Liver (tissue), 3 donors: ENCODE data around the gene MMP28.

ENCODE experiments used
- ATF3 ChIP-seq: IDR thresholded peaks from 2 replicates; pipeline ENCODE4 v1.6.1; 2016; ENCODE audit warnings: antibody characterized with exemption
- CTCF ChIP-seq: fragments of 150-350 bp; IDR thresholded peaks from 2 replicates; pipeline ENCODE4 v1.5.1; 2017; ENCODE audit warnings: improper control_type of control experiment, low read depth, low read length; ENCODE audit not compliant: missing input control
- FOXA1 ChIP-seq: IDR thresholded peaks from 2 replicates; pipeline ENCODE4 v1.6.1; 2016; ENCODE audit warnings: antibody characterized with exemption
- GABPA ChIP-seq, 2 donors: IDR thresholded peaks in 1 of 2; conservative IDR thresholded peaks in 1 of 2; 2 replicates each; pipeline ENCODE4 v1.6.1; 2016; ENCODE audit warnings: antibody characterized with exemption in 2 of 2, mild to moderate bottlenecking in 1 of 2, moderate library complexity in 1 of 2
- HNF4A ChIP-seq, 2 donors: conservative IDR thresholded peaks; 2 replicates each; pipeline ENCODE4 v1.6.1; 2016; ENCODE audit warnings: antibody characterized with exemption in 2 of 2, mild to moderate bottlenecking in 2 of 2
- JUND ChIP-seq, 2 donors: IDR thresholded peaks; 2 replicates each; pipeline ENCODE4 v1.6.1; 2016; ENCODE audit warnings: antibody characterized with exemption in 2 of 2
- MAX ChIP-seq: IDR thresholded peaks from 2 replicates; pipeline ENCODE4 v1.6.1; 2016; ENCODE audit warnings: antibody characterized with exemption
- RAD21 ChIP-seq, 2 donors: IDR thresholded peaks; 2 replicates each; pipeline ENCODE4 v1.6.1; 2016; ENCODE audit warnings: antibody characterized with exemption in 2 of 2, mild to moderate bottlenecking in 2 of 2
- REST ChIP-seq: IDR thresholded peaks from 2 replicates; pipeline ENCODE4 v1.6.1; 2016; ENCODE audit warnings: antibody characterized with exemption, mild to moderate bottlenecking
- RXRA ChIP-seq, 2 donors: IDR thresholded peaks; 2 replicates each; pipeline ENCODE4 v1.6.1; 2017 to 2018; ENCODE audit warnings: antibody characterized with exemption in 2 of 2, mild to moderate bottlenecking in 1 of 2
- SP1 ChIP-seq: IDR thresholded peaks from 2 replicates; pipeline ENCODE4 v1.6.1; 2018; ENCODE audit warnings: antibody characterized with exemption, mild to moderate bottlenecking
- TAF1 ChIP-seq: conservative IDR thresholded peaks from 2 replicates; pipeline ENCODE4 v1.6.1; 2016; ENCODE audit warnings: antibody characterized with exemption, mild to moderate bottlenecking
- YY1 ChIP-seq: IDR thresholded peaks from 2 replicates; pipeline ENCODE4 v1.6.1; 2016; ENCODE audit warnings: antibody characterized with exemption, mild to moderate bottlenecking
- ZBTB33 ChIP-seq: IDR thresholded peaks from 2 replicates; pipeline ENCODE4 v1.6.1; 2016; ENCODE audit warnings: antibody characterized with exemption
- donor health status: healthy.
- donor health status: healthy.

- no peak for TF ChIP-seq CTCF
- no peak for TF ChIP-seq FOXA1
- TF ChIP-seq SP1: no peak
- no peak for TF ChIP-seq TAF1
- TF ChIP-seq ZBTB33: no peak
- no peak for TF ChIP-seq ATF3
- no peak for TF ChIP-seq GABPA (IDR thresholded peaks at IDR 0.05 in 1 of 2, conservative IDR thresholded peaks at IDR 0.05 in 1 of 2)
- no peak for TF ChIP-seq MAX
- no peak for TF ChIP-seq YY1
- no peak for TF ChIP-seq JUND (IDR thresholded peaks at IDR 0.05)
- TF ChIP-seq RXRA (IDR thresholded peaks at IDR 0.05): no peak
- TF ChIP-seq RAD21 (IDR thresholded peaks at IDR 0.05): no peak
- TF ChIP-seq HNF4A (conservative IDR thresholded peaks at IDR 0.05): no peak
- no peak for TF ChIP-seq REST
Observed at GRCh38 chr17:35797370-35797769, 1.9 kb upstream of the MMP28 start.
